ENCODE data around the gene COBLL1. TPM values are rescaled to one million over a fixed set of nuclear protein-coding genes. Genes with fewer than 3 reads are reported as not detected.

Gene COBLL1
- total RNA-seq, 3 donors from 2014 or later (not counting 1 experiment from before 2014, with no cell fraction given): 0.85 to 13.4 (median 2.2) TPM

- H3K27me3 ChIP-seq (ENCODE audit: control insufficient read depth, insufficient read depth, low read length): peaks cover 8% of the 10 kb centered on the region
- no peak overlapping the region for H3K27ac ChIP-seq (ENCODE audit: low read length)
- no peaks in the 10 kb centered on the region for H3K4me1 Mint-ChIP-seq
- DNase-seq: no peak
- no peak overlapping the region for H3K4me3 Mint-ChIP-seq
- H3K36me3 Mint-ChIP-seq: no peaks in the 10 kb centered on the region
- WGBS (ENCODE audit: insufficient coverage): no CpG with 5 or more reads among the region's 2 CpGs
- TF ChIP-seq CTCF (IDR thresholded peaks at IDR 0.05): no peak
- H3K27me3 Mint-ChIP-seq (ENCODE audit: low read depth in 2 of 2): peaks cover 11 to 24% of the 10 kb centered on the region in 2 donors
- no peaks in the 10 kb centered on the region for H3K36me3 ChIP-seq (ENCODE audit: control insufficient read depth, insufficient read depth, low read length)
- H3K9me3 Mint-ChIP-seq: no peaks in the 10 kb centered on the region
- H3K4me1 ChIP-seq (ENCODE audit: control insufficient read depth, insufficient read depth, low read length): peaks cover 4% of the 10 kb centered on the region
- no peak overlapping the region for H3K4me3 ChIP-seq (ENCODE audit: low read length)
- no peaks in the 10 kb centered on the region for H3K9me3 ChIP-seq (ENCODE audit: control insufficient read depth, insufficient read depth, low read length)
- intact Hi-C loops (cut with micrococcal nuclease): no loop called here
- ATAC-seq: no peak
- no peak overlapping the region for H3K27ac Mint-ChIP-seq
Measured at GRCh38 chr2:164846276-164846675, 4.7 kb upstream of the COBLL1 start.

- H3K9me3 Mint-ChIP-seq: no peaks in the 10 kb centered on the region
- ATAC-seq (no peak), DNase-seq (no peak)
- Histone ChIP-seq H3K36me3 (ENCODE audit: control insufficient read depth, insufficient read depth, low read length) (no peaks in the 10 kb centered on the region), H3K27ac (ENCODE audit: low read length) (no peak overlapping the region), H3K27me3 (ENCODE audit: control insufficient read depth, insufficient read depth, low read length) (peaks cover 18% of the 10 kb centered on the region), H3K4me3 (ENCODE audit: low read length) (no peak overlapping the region), H3K9me3 (ENCODE audit: control insufficient read depth, insufficient read depth, low read length) (no peaks in the 10 kb centered on the region), H3K4me1 (ENCODE audit: control insufficient read depth, insufficient read depth, low read length) (peaks cover 10% of the 10 kb centered on the region)
- intact Hi-C loops (cut with micrococcal nuclease): no loop called here
- TF ChIP-seq CTCF (IDR thresholded peaks at IDR 0.05): no peak
- H3K4me3 Mint-ChIP-seq: peak overlapping the region; percentile 31
- no peak overlapping the region for H3K27ac Mint-ChIP-seq
- peaks cover 24 to 27% of the 10 kb centered on the region in 2 donors for H3K27me3 Mint-ChIP-seq (ENCODE audit: low read depth in 2 of 2)
- WGBS (ENCODE audit: insufficient coverage): 71% methylated on average over 1 of the region's 1 CpG
- no peaks in the 10 kb centered on the region for H3K36me3 Mint-ChIP-seq
- peaks cover 7 to 8% of the 10 kb centered on the region in 2 donors for H3K4me1 Mint-ChIP-seq
Measured at GRCh38 chr2:164843346-164843911, 1.8 kb upstream of the COBLL1 start.

DNA sequence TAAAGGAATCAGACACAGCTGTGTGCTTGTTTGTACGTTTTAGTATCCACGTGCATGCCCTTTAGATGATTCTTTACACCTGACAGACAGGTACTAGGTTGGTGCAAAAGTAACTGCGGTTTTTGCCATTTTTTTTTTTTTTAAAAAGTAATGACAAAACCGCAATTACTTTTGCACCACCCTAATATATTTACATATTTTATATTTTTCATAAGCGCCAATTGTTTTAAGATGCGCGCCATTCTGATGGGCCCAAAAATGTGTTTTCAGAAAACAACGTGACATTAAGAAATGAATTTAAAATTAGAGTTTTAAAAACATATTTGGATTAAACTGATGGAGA, 972 bp upstream of the COBLL1 start:
- peaks cover 10% of the 10 kb centered on the region for H3K4me1 ChIP-seq (ENCODE audit: control insufficient read depth, insufficient read depth, low read length)
- H3K36me3 Mint-ChIP-seq: no peaks in the 10 kb centered on the region
- 68% methylated on average over 6 of the region's 8 CpGs for WGBS (ENCODE audit: insufficient coverage)
- no peaks in the 10 kb centered on the region for H3K9me3 ChIP-seq (ENCODE audit: control insufficient read depth, insufficient read depth, low read length)
- peaks cover 27 to 28% of the 10 kb centered on the region in 2 donors for H3K27me3 Mint-ChIP-seq (ENCODE audit: low read depth in 2 of 2)
- no peak overlapping the region for H3K4me3 ChIP-seq (ENCODE audit: low read length)
- peaks cover 7 to 8% of the 10 kb centered on the region in 2 donors for H3K4me1 Mint-ChIP-seq
- H3K9me3 Mint-ChIP-seq: no peaks in the 10 kb centered on the region
- H3K36me3 ChIP-seq (ENCODE audit: control insufficient read depth, insufficient read depth, low read length): no peaks in the 10 kb centered on the region
- no peak overlapping the region for H3K27ac ChIP-seq (ENCODE audit: low read length)
- peaks cover 18% of the 10 kb centered on the region for H3K27me3 ChIP-seq (ENCODE audit: control insufficient read depth, insufficient read depth, low read length)
- H3K4me3 Mint-ChIP-seq: peak overlapping the region; percentile 84
- ATAC-seq (no peak), DNase-seq (no peak)
- TF ChIP-seq CTCF (IDR thresholded peaks at IDR 0.05): no peak
- intact Hi-C loops (cut with micrococcal nuclease): no loop called here
- H3K27ac Mint-ChIP-seq: no peak overlapping the region
